HepG2 (cell line): ENCODE data around the gene ASTN2. TPM values are rescaled to one million over a fixed set of nuclear protein-coding genes. Genes with fewer than 3 reads are reported as not detected.
A peak's percentile ranks its signal among the peaks of the same experiment; 100 is the strongest.

ENCODE experiments used
- ARHGAP35 ChIP-seq: sonication (generic); formaldehyde crosslinking; IDR thresholded peaks from 2 replicates; pipeline ENCODE4 v1.9.0; 2022; ENCODE audit warnings: mild to moderate bottlenecking, inconsistent platforms, moderate library complexity, missing genetic modification reagents, borderline replicate concordance
- CEBPG ChIP-seq: IDR thresholded peaks from 2 replicates; pipeline ENCODE4 v1.6.1; 2016
- FOXO1 ChIP-seq: sonication (generic); formaldehyde crosslinking; IDR thresholded peaks from 2 replicates; pipeline ENCODE4 v1.4.0; 2020; ENCODE audit warnings: missing genetic modification reagents
- HNRNPL ChIP-seq: fragments of 200-400 bp; formaldehyde crosslinking; IDR thresholded peaks from 2 replicates; pipeline ENCODE4 v1.6.1; 2017; ENCODE audit warnings: mild to moderate bottlenecking, low read depth, low read length
- KAT7 ChIP-seq: IDR thresholded peaks from 2 replicates; pipeline ENCODE4 v1.6.1; 2018; ENCODE audit warnings: borderline replicate concordance, missing compliant biosample characterization
- NR2F2 ChIP-seq: IDR thresholded peaks from 2 replicates; pipeline ENCODE4 v1.6.1; 2012; ENCODE audit warnings: low read depth, inconsistent platforms, borderline replicate concordance
- PPARG ChIP-seq: conservative IDR thresholded peaks from 2 replicates; pipeline ENCODE4 v1.6.1; 2016; ENCODE audit warnings: missing biosample characterization, missing genetic modification reagents
- SIX1 ChIP-seq: sonication (generic); formaldehyde crosslinking; IDR thresholded peaks from 2 replicates; pipeline ENCODE4 v1.4.0; 2020; ENCODE audit warnings: missing genetic modification reagents, borderline replicate concordance
- SP2 ChIP-seq: sonication (generic); formaldehyde crosslinking; IDR thresholded peaks from 2 replicates; pipeline ENCODE4 v1.5.1; 2020; ENCODE audit warnings: mild to moderate bottlenecking, missing genetic modification reagents
- TAF1 ChIP-seq: sonication (generic); formaldehyde crosslinking; IDR thresholded peaks from 2 replicates; pipeline ENCODE4 v1.4.0; 2020; ENCODE audit warnings: missing genetic modification reagents
- TEAD2 ChIP-seq: sonication (generic); formaldehyde crosslinking; IDR thresholded peaks from 2 replicates; pipeline ENCODE4 v1.9.0; 2021; ENCODE audit warnings: missing genetic modification reagents
- ZBTB7A ChIP-seq: sonication (generic); formaldehyde crosslinking; IDR thresholded peaks from 2 replicates; pipeline ENCODE4 v1.8.0; 2022; ENCODE audit warnings: mild to moderate bottlenecking, missing genetic modification reagents
- ZNF234 ChIP-seq: sonication (generic); formaldehyde crosslinking; conservative IDR thresholded peaks from 2 replicates; pipeline ENCODE4 v1.5.1; 2020; ENCODE audit warnings: mild to moderate bottlenecking, missing genetic modification reagents
- ZNF292 ChIP-seq: sonication (generic); formaldehyde crosslinking; IDR thresholded peaks from 2 replicates; pipeline ENCODE4 v1.8.1; 2022; ENCODE audit warnings: mild to moderate bottlenecking, low read depth, missing genetic modification reagents, borderline replicate concordance
- ZNF598 ChIP-seq: sonication (generic); formaldehyde crosslinking; IDR thresholded peaks from 2 replicates; pipeline ENCODE4 v1.5.1; 2020; ENCODE audit warnings: mild to moderate bottlenecking, missing genetic modification reagents, borderline replicate concordance
- ZNF619 ChIP-seq: sonication (generic); formaldehyde crosslinking; IDR thresholded peaks from 2 replicates; pipeline ENCODE4 v1.4.0; 2020; ENCODE audit warnings: mild to moderate bottlenecking, missing genetic modification reagents
- ZNF709 ChIP-seq: sonication (generic); formaldehyde crosslinking; IDR thresholded peaks from 2 replicates; pipeline ENCODE4 v1.5.0; 2020; ENCODE audit warnings: mild to moderate bottlenecking, missing genetic modification reagents
- ZSCAN21 ChIP-seq: sonication (generic); formaldehyde crosslinking; IDR thresholded peaks from 2 replicates; pipeline ENCODE4 v1.8.0; 2022; ENCODE audit warnings: mild to moderate bottlenecking, missing genetic modification reagents, moderate library complexity, borderline replicate concordance
- polyA plus RNA-seq, 8 experiments: library from polyadenylated mRNA; depleted of rRNA in 3 of 8; stranded (reverse) in 7 of 8; unstranded in 1 of 8; fragments of >200 nt; fragmentation: Illumina TruSeq in 4 of 8; extraction: Trizol in 4 of 8; gene quantifications; 2 replicates each; pipeline versions ENCODE4 v1.2.1 to v1.2.3, GENCODE V29; 2011 to 2016; ENCODE audit warnings: low read depth in 4 of 8, missing spikeins in 1 of 8, mixed read lengths in 1 of 8; ENCODE audit not compliant: insufficient read depth in 1 of 8
- total RNA-seq, 5 experiments: library from RNA; depleted of rRNA; stranded (reverse); fragments of >200 nt; fragmentation: Illumina TruSeq; extraction: Trizol; gene quantifications; 2 replicates each; pipeline ENCODE4 v1.2.3, GENCODE V29; 2016; ENCODE audit warnings: low read depth in 1 of 5
- TF ChIP-seq, protein P1 (sequence below): sonication (generic); formaldehyde crosslinking; IDR thresholded peaks from 2 replicates; pipeline ENCODE4 v1.4.0; 2020; ENCODE audit warnings: missing genetic modification reagents
- TF ChIP-seq, protein P2 (sequence below): IDR thresholded peaks from 2 replicates; pipeline ENCODE4 v1.6.1; 2012; ENCODE audit warnings: low read depth, low read length, improper control_type of control experiment
- TF ChIP-seq, protein P3 (sequence below): IDR thresholded peaks from 2 replicates; pipeline ENCODE4 v1.6.1; 2016; ENCODE audit warnings: low read depth, control low read depth
- TF ChIP-seq, protein P4 (sequence below): sonication (generic); formaldehyde crosslinking; IDR thresholded peaks from 2 replicates; pipeline ENCODE4 v1.9.0; 2022; ENCODE audit warnings: low read depth, missing genetic modification reagents
- TF ChIP-seq, protein P5 (sequence below): sonication (generic); formaldehyde crosslinking; IDR thresholded peaks from 2 replicates; pipeline ENCODE4 v1.5.0; 2020; ENCODE audit warnings: missing genetic modification reagents, mild to moderate bottlenecking, borderline replicate concordance
- TF ChIP-seq, protein P6 (sequence below): sonication (generic); formaldehyde crosslinking; IDR thresholded peaks from 2 replicates; pipeline ENCODE4 v1.5.0; 2020; ENCODE audit warnings: missing genetic modification reagents

ASTN2 gene
- total and polyA plus RNA-seq, 2 of the 13 experiments (the other 11 are each of a cell fraction or from before 2014, with no cell fraction given), result 5.2 to 13.5 TPM

DNA sequence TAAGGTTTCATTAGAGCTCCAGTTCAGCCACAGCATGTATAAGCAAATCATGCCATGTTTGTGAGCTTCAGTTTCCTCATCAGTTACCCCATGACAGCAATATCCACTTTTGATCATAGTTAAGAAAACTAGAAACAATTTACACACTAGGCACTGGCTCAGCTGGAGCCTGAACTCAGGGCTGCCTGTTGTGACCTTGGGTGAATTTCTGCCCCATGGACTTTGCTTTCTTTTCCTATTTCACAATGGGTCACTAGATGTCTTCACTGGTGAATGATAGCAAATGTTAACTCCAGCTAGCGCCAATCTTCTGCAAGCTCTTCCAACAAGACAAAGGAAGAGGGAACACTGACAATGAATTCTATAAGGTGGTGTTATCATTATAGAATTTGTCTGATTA, 961.1 kb downstream of the ASTN2 start (continued):
- TF ChIP-seq, protein P1, sequence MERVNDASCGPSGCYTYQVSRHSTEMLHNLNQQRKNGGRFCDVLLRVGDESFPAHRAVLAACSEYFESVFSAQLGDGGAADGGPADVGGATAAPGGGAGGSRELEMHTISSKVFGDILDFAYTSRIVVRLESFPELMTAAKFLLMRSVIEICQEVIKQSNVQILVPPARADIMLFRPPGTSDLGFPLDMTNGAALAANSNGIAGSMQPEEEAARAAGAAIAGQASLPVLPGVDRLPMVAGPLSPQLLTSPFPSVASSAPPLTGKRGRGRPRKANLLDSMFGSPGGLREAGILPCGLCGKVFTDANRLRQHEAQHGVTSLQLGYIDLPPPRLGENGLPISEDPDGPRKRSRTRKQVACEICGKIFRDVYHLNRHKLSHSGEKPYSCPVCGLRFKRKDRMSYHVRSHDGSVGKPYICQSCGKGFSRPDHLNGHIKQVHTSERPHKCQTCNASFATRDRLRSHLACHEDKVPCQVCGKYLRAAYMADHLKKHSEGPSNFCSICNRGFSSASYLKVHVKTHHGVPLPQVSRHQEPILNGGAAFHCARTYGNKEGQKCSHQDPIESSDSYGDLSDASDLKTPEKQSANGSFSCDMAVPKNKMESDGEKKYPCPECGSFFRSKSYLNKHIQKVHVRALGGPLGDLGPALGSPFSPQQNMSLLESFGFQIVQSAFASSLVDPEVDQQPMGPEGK (CRISPR knock-in tag), result peak; percentile 27; the same call in 1 of the 2 replicates
- TF ChIP-seq ARHGAP35, result no peak
- no peak for TF ChIP-seq ZNF598 (CRISPR knock-in tag)
- TF ChIP-seq CEBPG (CRISPR knock-in tag), result peak; percentile 93
- TF ChIP-seq TAF1 (CRISPR knock-in tag), result no peak
- no peak; the same call in 1 of the 2 replicates for TF ChIP-seq FOXO1
- TF ChIP-seq, protein P2, sequence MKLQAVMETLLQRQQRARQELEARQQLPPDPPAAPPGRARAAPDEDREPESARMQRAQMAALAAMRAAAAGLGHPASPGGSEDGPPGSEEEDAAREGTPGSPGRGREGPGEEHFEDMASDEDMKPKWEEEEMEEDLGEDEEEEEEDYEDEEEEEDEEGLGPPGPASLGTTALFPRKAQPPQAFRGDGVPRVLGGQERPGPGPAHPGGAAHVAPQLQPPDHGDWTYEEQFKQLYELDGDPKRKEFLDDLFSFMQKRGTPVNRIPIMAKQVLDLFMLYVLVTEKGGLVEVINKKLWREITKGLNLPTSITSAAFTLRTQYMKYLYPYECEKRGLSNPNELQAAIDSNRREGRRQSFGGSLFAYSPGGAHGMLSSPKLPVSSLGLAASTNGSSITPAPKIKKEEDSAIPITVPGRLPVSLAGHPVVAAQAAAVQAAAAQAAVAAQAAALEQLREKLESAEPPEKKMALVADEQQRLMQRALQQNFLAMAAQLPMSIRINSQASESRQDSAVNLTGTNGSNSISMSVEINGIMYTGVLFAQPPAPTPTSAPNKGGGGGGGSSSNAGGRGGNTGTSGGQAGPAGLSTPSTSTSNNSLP, result peak; percentile 27; the same call in 1 of the 2 replicates
- TF ChIP-seq ZSCAN21, result no peak
- TF ChIP-seq PPARG (CRISPR knock-in tag), result no peak
- TF ChIP-seq, protein P3, sequence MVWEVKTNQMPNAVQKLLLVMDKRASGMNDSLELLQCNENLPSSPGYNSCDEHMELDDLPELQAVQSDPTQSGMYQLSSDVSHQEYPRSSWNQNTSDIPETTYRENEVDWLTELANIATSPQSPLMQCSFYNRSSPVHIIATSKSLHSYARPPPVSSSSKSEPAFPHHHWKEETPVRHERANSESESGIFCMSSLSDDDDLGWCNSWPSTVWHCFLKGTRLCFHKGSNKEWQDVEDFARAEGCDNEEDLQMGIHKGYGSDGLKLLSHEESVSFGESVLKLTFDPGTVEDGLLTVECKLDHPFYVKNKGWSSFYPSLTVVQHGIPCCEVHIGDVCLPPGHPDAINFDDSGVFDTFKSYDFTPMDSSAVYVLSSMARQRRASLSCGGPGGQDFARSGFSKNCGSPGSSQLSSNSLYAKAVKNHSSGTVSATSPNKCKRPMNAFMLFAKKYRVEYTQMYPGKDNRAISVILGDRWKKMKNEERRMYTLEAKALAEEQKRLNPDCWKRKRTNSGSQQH (CRISPR knock-in tag), result no peak
- TF ChIP-seq HNRNPL, result no peak
- no peak for TF ChIP-seq SIX1 (CRISPR knock-in tag)
- TF ChIP-seq, protein P4, sequence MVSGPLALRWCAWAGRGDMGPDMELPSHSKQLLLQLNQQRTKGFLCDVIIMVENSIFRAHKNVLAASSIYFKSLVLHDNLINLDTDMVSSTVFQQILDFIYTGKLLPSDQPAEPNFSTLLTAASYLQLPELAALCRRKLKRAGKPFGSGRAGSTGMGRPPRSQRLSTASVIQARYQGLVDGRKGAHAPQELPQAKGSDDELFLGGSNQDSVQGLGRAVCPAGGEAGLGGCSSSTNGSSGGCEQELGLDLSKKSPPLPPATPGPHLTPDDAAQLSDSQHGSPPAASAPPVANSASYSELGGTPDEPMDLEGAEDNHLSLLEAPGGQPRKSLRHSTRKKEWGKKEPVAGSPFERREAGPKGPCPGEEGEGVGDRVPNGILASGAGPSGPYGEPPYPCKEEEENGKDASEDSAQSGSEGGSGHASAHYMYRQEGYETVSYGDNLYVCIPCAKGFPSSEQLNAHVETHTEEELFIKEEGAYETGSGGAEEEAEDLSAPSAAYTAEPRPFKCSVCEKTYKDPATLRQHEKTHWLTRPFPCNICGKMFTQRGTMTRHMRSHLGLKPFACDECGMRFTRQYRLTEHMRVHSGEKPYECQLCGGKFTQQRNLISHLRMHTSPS (CRISPR knock-in tag), result no peak
- TF ChIP-seq TEAD2 (CRISPR knock-in tag), result no peak
- TF ChIP-seq, protein P5, sequence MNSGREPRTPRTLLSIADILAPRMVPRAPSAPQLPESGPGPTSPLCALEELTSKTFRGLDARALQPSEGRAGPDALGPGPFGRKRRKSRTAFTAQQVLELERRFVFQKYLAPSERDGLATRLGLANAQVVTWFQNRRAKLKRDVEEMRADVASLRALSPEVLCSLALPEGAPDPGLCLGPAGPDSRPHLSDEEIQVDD, result no peak
- no peak for TF ChIP-seq ZNF234 (CRISPR knock-in tag)
- no peak for TF ChIP-seq SP2 (CRISPR knock-in tag)
- TF ChIP-seq ZNF619 (CRISPR knock-in tag), result no peak
- no peak for TF ChIP-seq ZNF709 (CRISPR knock-in tag)
- no peak for TF ChIP-seq KAT7 (CRISPR knock-in tag)
- TF ChIP-seq NR2F2, result 0 out of 2 replicates have a peak, but pooled peaks have one; percentile 51
- no peak for TF ChIP-seq ZBTB7A (CRISPR knock-in tag)
- no peak for TF ChIP-seq ZNF292
- TF ChIP-seq, protein P6, sequence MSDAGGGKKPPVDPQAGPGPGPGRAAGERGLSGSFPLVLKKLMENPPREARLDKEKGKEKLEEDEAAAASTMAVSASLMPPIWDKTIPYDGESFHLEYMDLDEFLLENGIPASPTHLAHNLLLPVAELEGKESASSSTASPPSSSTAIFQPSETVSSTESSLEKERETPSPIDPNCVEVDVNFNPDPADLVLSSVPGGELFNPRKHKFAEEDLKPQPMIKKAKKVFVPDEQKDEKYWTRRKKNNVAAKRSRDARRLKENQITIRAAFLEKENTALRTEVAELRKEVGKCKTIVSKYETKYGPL, result no peak
